BE2C (cell line): ENCODE measurements around the gene STC2.

Experiments
- DNase-seq: peaks from one replicate; pipeline ENCODE4 v3.0.0-alpha.2; 2020
- H3K27me3 ChIP-seq: fragments of 250-450 bp; sonication (Bioruptor Pico); 2 replicates; pipeline ENCODE4 v1.5.1; 2020; ENCODE audit warnings: mild to moderate bottlenecking
- H3K36me3 ChIP-seq: fragments of 250-450 bp; sonication (Bioruptor Pico); 2 replicates; pipeline ENCODE4 v1.5.1; 2020; ENCODE audit warnings: mild to moderate bottlenecking
- H3K4me1 ChIP-seq: fragments of 250-450 bp; sonication (Bioruptor Pico); 2 replicates; pipeline ENCODE4 v1.5.1; 2020
- H3K4me3 ChIP-seq: 2 replicates; pipeline ENCODE4 v1.5.1; 2011; ENCODE audit warnings: low read depth, low read length
- H3K9me3 ChIP-seq: fragments of 250-450 bp; sonication (Bioruptor Pico); 2 replicates; pipeline ENCODE4 v1.5.1; 2020
- TF ChIP-seq, protein P1 (sequence below): IDR thresholded peaks from 2 replicates; pipeline ENCODE4 v1.5.1; 2012; ENCODE audit warnings: mild to moderate bottlenecking, low read depth, low read length

Gene STC2

DNA sequence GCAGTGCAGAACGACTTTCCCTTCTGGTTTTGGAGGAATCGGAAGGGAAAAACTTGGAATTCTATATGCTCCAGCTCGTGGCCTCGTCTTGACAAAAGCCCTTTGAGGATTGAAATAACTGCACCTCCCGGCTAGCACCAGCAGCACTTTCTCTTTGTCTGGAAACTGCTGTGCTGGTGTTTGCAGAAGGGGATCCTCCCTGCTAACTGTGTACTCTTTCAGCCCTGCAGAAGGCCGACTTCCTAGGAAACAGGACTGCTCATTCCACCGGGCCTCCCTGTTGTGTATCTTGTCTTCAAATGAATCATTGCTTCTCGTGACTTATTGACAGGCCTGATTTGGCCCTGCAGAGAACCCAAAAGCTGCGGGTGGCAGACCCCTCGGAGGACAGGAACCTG is 23.6 kb downstream of the STC2 start:
- Histone ChIP-seq H3K27me3 (no peaks in the 10 kb centered on the region), H3K4me1 (no peaks in the 10 kb centered on the region), H3K36me3 (no peaks in the 10 kb centered on the region), H3K9me3 (peaks cover 2% of the 10 kb centered on the region; the same call in 1 of the 2 replicates), H3K4me3 (no peak overlapping the region)
- DNase-seq: no peak
- TF ChIP-seq, protein P1, sequence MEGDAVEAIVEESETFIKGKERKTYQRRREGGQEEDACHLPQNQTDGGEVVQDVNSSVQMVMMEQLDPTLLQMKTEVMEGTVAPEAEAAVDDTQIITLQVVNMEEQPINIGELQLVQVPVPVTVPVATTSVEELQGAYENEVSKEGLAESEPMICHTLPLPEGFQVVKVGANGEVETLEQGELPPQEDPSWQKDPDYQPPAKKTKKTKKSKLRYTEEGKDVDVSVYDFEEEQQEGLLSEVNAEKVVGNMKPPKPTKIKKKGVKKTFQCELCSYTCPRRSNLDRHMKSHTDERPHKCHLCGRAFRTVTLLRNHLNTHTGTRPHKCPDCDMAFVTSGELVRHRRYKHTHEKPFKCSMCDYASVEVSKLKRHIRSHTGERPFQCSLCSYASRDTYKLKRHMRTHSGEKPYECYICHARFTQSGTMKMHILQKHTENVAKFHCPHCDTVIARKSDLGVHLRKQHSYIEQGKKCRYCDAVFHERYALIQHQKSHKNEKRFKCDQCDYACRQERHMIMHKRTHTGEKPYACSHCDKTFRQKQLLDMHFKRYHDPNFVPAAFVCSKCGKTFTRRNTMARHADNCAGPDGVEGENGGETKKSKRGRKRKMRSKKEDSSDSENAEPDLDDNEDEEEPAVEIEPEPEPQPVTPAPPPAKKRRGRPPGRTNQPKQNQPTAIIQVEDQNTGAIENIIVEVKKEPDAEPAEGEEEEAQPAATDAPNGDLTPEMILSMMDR: no peak

DNA sequence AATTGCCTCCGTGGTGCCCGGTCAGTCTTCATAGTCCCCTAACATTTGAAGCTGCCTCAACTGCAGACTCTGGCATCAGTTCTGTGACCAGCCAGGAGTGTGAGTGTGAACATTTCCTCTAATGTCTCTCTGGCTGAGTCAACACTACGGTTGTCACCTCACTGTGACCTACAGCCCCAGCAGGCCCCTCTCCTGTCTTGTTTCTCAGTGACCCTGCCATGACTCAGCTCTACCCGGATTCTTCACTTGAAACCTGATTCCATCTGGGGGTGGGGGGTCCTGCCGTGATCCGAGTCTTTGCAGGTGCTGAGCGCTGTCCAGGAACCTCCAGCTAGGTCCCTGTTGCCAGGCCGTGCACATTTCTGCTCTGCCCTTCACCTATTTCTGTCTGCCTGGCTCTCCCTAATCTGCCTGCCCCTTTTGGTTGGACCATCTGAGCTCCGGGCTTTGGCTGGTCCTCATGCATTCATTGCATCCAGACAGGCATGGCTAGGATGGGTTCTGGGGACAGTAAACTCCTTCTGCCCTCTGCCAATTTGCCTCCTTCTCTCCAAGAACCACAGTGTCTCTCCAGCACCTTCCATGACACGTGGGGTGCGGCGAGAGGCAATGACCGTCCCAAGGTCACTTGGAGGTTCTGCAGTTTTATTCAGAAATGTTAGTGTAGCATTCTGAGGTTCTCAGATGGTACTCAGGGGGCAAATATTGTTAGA is 24.2 kb downstream of the STC2 start:
- Histone ChIP-seq H3K4me3 (no peak overlapping the region), H3K4me1 (no peaks in the 10 kb centered on the region), H3K27me3 (no peaks in the 10 kb centered on the region), H3K36me3 (no peaks in the 10 kb centered on the region), H3K9me3 (peaks cover 2% of the 10 kb centered on the region; the same call in 1 of the 2 replicates)
- TF ChIP-seq, protein P1: no peak
- DNase-seq: no peak

DNA sequence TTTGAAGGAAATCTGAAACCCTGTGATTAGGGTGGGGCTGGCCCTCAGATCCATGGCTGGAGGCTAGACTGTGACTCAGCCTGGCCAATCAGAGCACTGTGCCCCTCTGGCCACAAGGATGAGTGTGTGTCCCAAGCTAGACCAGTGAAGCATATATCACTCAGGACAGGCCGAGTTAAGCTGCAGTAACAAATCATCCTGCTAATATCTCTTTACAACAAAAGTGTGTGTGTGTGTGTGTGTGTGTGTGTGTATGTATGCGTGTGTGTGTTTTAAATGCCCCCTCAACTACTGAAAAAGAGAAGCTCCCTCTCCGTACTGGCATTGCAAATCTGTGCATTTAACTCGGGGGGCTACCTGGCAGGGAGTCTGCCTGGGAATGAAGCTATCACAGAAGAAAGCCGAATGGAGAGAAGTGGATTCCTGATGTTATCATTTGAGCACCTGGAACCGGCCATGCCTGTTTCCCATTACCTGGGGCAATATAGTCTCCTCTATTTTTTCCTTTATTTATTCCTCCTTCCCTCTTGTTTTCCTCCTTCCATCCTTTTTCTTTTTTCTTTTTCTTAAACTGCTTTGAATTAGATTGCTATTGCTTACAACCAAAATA is 25.6 kb downstream of the STC2 start:
- TF ChIP-seq, protein P1: no peak
- H3K27me3 ChIP-seq: no peaks in the 10 kb centered on the region
- no peak overlapping the region for H3K4me3 ChIP-seq
- H3K36me3 ChIP-seq: no peaks in the 10 kb centered on the region
- no peaks in the 10 kb centered on the region for H3K9me3 ChIP-seq
- no peaks in the 10 kb centered on the region for H3K4me1 ChIP-seq
- no peak for DNase-seq

DNA sequence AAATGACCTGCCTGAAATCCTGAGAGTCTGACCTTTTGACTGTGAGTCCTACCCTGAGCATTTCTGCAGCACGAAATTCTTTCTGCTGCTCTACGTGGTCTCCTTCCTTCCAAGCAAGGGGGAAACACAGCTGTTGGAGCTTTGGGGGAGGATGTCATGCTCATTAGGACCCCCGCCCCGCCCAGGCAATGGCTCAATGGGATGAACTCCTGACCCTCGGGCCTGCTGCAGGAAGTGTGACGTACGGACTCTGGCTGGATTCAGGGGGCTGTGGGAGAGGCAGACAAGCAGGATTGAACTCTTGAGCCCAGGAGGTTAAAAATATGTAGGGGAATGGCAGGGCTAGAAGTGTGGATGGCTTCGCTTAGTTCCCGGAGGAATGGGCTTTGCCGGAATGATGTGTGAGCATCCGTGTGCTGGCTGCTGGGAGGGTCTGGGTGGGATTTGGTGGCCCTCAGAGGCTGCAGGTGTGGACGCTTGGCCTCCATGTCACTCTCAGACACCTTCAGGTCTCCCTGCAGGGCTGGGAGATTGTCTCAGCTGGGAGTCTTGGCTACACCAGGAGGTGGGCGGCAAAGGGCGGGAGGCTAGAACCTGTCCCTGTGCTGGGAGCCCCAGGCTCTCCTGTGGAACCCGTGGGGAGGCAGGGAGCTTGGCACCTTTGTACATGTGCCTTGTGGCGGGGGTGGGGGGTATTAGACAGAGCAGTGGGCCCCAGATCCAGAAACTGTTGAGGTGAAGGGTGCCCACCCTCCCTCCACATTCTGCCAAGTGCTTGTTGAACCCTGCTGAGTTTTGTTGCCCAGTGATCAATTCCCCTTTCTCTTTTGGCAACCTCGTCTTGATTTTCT is 26.3 kb downstream of the STC2 start:
- TF ChIP-seq, protein P1: no peak
- Histone ChIP-seq H3K4me1 (no peaks in the 10 kb centered on the region), H3K9me3 (no peaks in the 10 kb centered on the region), H3K27me3 (no peaks in the 10 kb centered on the region), H3K36me3 (no peaks in the 10 kb centered on the region), H3K4me3 (no peak overlapping the region)
- DNase-seq: no peak

DNA sequence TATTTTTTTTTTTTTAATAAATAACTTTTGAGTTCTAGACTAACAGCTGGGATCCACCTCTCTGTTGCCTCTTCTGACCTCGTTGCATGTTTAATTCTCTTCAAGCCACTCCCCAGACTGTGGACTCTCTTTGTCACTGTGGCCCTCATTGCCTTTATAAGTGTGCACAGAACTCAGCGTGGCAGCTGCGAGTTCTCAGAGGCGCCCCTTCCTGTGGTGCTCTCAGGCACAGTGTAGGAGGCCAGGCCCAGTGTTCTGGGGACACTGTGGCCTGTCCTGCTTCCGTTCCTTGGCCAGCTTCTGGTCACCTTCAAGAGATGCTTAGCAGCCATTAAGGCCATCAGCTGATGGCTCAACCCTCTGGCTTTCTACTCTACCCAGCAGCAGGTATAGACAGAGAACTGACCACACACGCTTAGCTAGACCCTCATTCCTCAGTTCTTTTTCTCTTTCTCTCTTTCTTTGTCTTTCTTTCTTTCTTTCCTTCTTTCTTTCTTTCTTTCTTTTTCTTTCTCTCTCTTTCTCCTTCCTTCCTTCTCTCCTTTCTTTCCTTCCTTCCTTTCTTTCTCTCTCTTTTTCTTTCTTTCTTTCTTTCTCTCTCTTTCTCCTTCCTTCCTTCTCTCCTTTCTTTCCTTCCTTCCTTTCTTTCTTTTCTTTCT is 27.7 kb downstream of the STC2 start:
- H3K4me3 ChIP-seq: no peak overlapping the region
- TF ChIP-seq, protein P1: no peak
- no peaks in the 10 kb centered on the region for H3K36me3 ChIP-seq
- no peaks in the 10 kb centered on the region for H3K27me3 ChIP-seq
- H3K4me1 ChIP-seq: no peaks in the 10 kb centered on the region
- DNase-seq: no peak
- H3K9me3 ChIP-seq: no peaks in the 10 kb centered on the region
